Measurements from ENCODE around the gene UNC80. TPM values are rescaled to one million over a fixed set of nuclear protein-coding genes. Genes with fewer than 3 reads are reported as not detected.

Gene UNC80
- total and polyA plus RNA-seq, 2 donors (not counting 3 experiments of a cell fraction or from before 2014, with no cell fraction given) = not detected

DNA sequence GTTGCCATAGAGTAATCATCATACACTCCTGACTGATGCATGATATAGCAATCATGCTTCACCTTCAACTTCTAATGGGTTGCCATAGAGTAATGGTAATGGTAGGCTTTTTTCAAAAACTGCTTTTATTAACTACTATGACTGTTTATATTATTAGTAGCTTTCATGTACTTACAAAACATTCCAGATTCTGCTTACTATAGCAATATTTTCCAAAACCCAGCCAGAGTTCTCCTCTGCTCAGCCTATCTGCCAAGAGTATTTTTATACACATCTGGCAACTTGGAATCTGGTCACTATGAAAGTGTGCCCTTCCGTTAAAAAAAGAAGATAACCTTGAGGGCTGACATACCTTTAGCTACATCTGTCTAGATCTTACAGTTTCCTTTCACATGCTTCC, 5.0 kb upstream of the UNC80 start:
- Histone ChIP-seq H4K20me1 (replicated peaks; ENCODE audit: control insufficient read depth, extremely low read depth, insufficient read depth, low read length) (no peaks in the 10 kb centered on the region), H3K9me3 (replicated peaks; ENCODE audit: control insufficient read depth, insufficient read depth, low read length) (no peaks in the 10 kb centered on the region), H3K4me1 (ENCODE audit: control insufficient read depth, extremely low read depth, insufficient read depth, low read length) (peaks cover 3% of the 10 kb centered on the region), H3K4me2 (ENCODE audit: insufficient read depth, low read length) (no peak overlapping the region), H3K36me3 (ENCODE audit: control insufficient read depth in 2 of 2, extremely low read depth in 1 of 2, insufficient read depth in 2 of 2, low read length in 2 of 2) (no peaks in the 10 kb centered on the region), H3K4me3 (replicated peaks in 1 of 3; ENCODE audit: insufficient read depth in 1 of 3, low read depth in 1 of 3, low read length in 3 of 3) (no peak overlapping the region), H3K79me2 (ENCODE audit: control insufficient read depth, insufficient read depth, low read length) (no peaks in the 10 kb centered on the region), H3K9me1 (replicated peaks; ENCODE audit: control insufficient read depth, extremely low read depth, insufficient read depth, low read length) (no peaks in the 10 kb centered on the region), H3K27me3 (ENCODE audit: control insufficient read depth in 2 of 2, insufficient read depth in 2 of 2, low read length in 2 of 2) (no peaks in the 10 kb centered on the region), H3K9ac (replicated peaks; ENCODE audit: extremely low read depth, insufficient read depth, low read length) (no peak overlapping the region), H2AFZ (ENCODE audit: low read depth, low read length) (no peak overlapping the region), H3K27ac (ENCODE audit: insufficient read depth, low read depth, low read length) (no peak overlapping the region)
- intact Hi-C loops (cut with micrococcal nuclease) = no loop called here
- dilution Hi-C loops (cut with MboI; ENCODE audit: extremely low pct_ligation_motif_present, low sequenced_read_pairs) = no loop called here
- POLR2A ChIA-PET = no interaction called here
- BruUV-seq (replicated peaks) = no TSS peak
- DNase-seq (ENCODE audit: low read depth, low spot score) (no peak), FAIRE-seq (no peak)
- CTCF ChIA-PET = interaction anchor here (0.5 kb wide), 1 partner anchor 18 kb away, joined by 3 read pairs; no protein-coding TSS in a partner anchor
- TF ChIP-seq, protein P1, sequence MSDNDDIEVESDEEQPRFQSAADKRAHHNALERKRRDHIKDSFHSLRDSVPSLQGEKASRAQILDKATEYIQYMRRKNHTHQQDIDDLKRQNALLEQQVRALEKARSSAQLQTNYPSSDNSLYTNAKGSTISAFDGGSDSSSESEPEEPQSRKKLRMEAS (IDR thresholded peaks at IDR 0.05; ENCODE audit: insufficient read depth, insufficient read length) = no peak
- no peak for TF ChIP-seq MYC (IDR thresholded peaks at IDR 0.05; ENCODE audit: low read depth, low read length)
- TF ChIP-seq GATA2 (IDR thresholded peaks at IDR 0.05; ENCODE audit: insufficient read depth, insufficient read length, low read depth, low read length) = no peak
- no peak for TF ChIP-seq POLR2AphosphoS5 (IDR thresholded peaks at IDR 0.05; ENCODE audit: insufficient read depth, low read depth, low read length)
- no peak for TF ChIP-seq EZH2 (IDR thresholded peaks at IDR 0.05; ENCODE audit: borderline replicate concordance, low read depth, low read length, severe bottlenecking)
- TF ChIP-seq JUN (IDR thresholded peaks at IDR 0.05; ENCODE audit: borderline replicate concordance, insufficient read depth, insufficient read length, low read depth) = no peak
- no peak for TF ChIP-seq POLR2A (IDR thresholded peaks at IDR 0.05; ENCODE audit: low read depth, low read length)
- TF ChIP-seq, protein P2, sequence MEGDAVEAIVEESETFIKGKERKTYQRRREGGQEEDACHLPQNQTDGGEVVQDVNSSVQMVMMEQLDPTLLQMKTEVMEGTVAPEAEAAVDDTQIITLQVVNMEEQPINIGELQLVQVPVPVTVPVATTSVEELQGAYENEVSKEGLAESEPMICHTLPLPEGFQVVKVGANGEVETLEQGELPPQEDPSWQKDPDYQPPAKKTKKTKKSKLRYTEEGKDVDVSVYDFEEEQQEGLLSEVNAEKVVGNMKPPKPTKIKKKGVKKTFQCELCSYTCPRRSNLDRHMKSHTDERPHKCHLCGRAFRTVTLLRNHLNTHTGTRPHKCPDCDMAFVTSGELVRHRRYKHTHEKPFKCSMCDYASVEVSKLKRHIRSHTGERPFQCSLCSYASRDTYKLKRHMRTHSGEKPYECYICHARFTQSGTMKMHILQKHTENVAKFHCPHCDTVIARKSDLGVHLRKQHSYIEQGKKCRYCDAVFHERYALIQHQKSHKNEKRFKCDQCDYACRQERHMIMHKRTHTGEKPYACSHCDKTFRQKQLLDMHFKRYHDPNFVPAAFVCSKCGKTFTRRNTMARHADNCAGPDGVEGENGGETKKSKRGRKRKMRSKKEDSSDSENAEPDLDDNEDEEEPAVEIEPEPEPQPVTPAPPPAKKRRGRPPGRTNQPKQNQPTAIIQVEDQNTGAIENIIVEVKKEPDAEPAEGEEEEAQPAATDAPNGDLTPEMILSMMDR (IDR thresholded peaks at IDR 0.05; ENCODE audit: extremely low read depth in 1 of 2, insufficient read depth in 1 of 2, low read depth in 1 of 2, low read length in 2 of 2) = no peak
- no peak for TF ChIP-seq FOS (IDR thresholded peaks at IDR 0.05; ENCODE audit: borderline replicate concordance, insufficient read depth, low read length)

Measured in endothelial cell of umbilical vein (primary cell).